Tibial nerve (tissue), 4 donors: ENCODE results near the gene GSTA2. TPM values are rescaled to one million over a fixed set of nuclear protein-coding genes. Genes with fewer than 3 reads are reported as not detected.
"Not testable (repeated sequence)": the region's sequence is repeated elsewhere in the genome, so short reads cannot be mapped to it uniquely, and the experiment has no call there.

Source experiments
- DNase-seq, 2 donors: peaks; one replicate each; pipeline ENCODE4 v3.0.0-alpha.2; 2019; ENCODE audit warnings: low spot score in 2 of 2
- H3K27ac ChIP-seq, 4 donors: fragments of 200-600 bp; sonication (generic) in 3 of 4; one replicate each; pipeline ENCODE4 v1.5.1; 2017 to 2019; ENCODE audit warnings: mild to moderate bottlenecking in 1 of 4
- H3K27me3 ChIP-seq, 2 donors: fragments of 200-600 bp; sonication (generic) in 1 of 2; one replicate each; pipeline versions ENCODE4 v1.5.1 to v1.6.0; 2017 to 2019
- H3K36me3 ChIP-seq, 3 donors: fragments of 200-600 bp; sonication (generic); one replicate each; pipeline ENCODE4 v1.5.1; 2018 to 2019
- H3K4me1 ChIP-seq, 4 donors: fragments of 200-600 bp; sonication (generic) in 3 of 4; one replicate each; pipeline ENCODE4 v1.5.1; 2017 to 2019
- H3K4me3 ChIP-seq, 4 donors: fragments of 200-600 bp; sonication (generic) in 3 of 4; one replicate each; pipeline ENCODE4 v1.5.1; 2017 to 2019; ENCODE audit warnings: mild to moderate bottlenecking in 1 of 4, moderate library complexity in 1 of 4
- H3K9me3 ChIP-seq, 4 donors: fragments of 200-600 bp; sonication (generic) in 3 of 4; one replicate each; pipeline ENCODE4 v1.5.1; 2017 to 2019
- CTCF ChIP-seq, 5 experiments: fragments of 200-600 bp in 3 of 5; fragments of 450-650 bp in 2 of 5; sonication (generic) in 3 of 5; IDR thresholded peaks; one replicate each; pipeline ENCODE4 v1.5.1; 2016 to 2019; ENCODE audit warnings: antibody characterized with exemption in 5 of 5, mild to moderate bottlenecking in 3 of 5, moderate library complexity in 2 of 5
- EP300 ChIP-seq, 2 donors: sonication (generic); formaldehyde crosslinking; IDR thresholded peaks; one replicate each; pipeline ENCODE4 v1.6.1; 2017; ENCODE audit warnings: antibody characterized with exemption in 2 of 2, mild to moderate bottlenecking in 1 of 2
- POLR2A ChIP-seq, 2 donors: fragments of 450-650 bp; IDR thresholded peaks; one replicate each; pipeline ENCODE4 v1.6.1; 2017; ENCODE audit warnings: antibody characterized with exemption in 2 of 2, mild to moderate bottlenecking in 2 of 2, moderate library complexity in 2 of 2
- WGBS, 2 donors: methylation state at CpG; one replicate each; pipeline ENCODE4 v1.1.5; 2018; 5-methylcytosine and 5-hydroxymethylcytosine counted together
- total RNA-seq, 4 donors: library from RNA; depleted of rRNA; stranded (reverse); fragments of >200 nt; gene quantifications; one replicate each; pipeline ENCODE4 v1.1.0, GENCODE V29; 2016

The GSTA2 gene
- total RNA-seq, 4 donors from 2014 or later: not detected

GRCh38 chr6:52712136-52712535 is 51.1 kb downstream of the GSTA2 start:
- no peaks in the 10 kb centered on the region for H3K4me1 ChIP-seq
- H3K9me3 ChIP-seq: no peaks in the 10 kb centered on the region
- no peak overlapping the region for H3K27ac ChIP-seq
- H3K4me3 ChIP-seq: no peak overlapping the region
- no peaks in the 10 kb centered on the region for H3K36me3 ChIP-seq
- no peak for TF ChIP-seq POLR2A (IDR thresholded peaks at IDR 0.05)
- no peak for TF ChIP-seq CTCF (IDR thresholded peaks at IDR 0.05)
- TF ChIP-seq EP300 (IDR thresholded peaks at IDR 0.05): no peak
- no peaks in the 10 kb centered on the region for H3K27me3 ChIP-seq
- WGBS, 2 donors: 73 to 84% methylated on average over 2 of the region's 2 CpGs
- no peak for DNase-seq

GRCh38 chr6:52707963-52708680 is 55.2 kb downstream of the GSTA2 start:
- H3K27me3 ChIP-seq: no peaks in the 10 kb centered on the region
- TF ChIP-seq CTCF (IDR thresholded peaks at IDR 0.05) (no peak), EP300 (IDR thresholded peaks at IDR 0.05) (no peak), POLR2A (IDR thresholded peaks at IDR 0.05) (no peak)
- H3K27ac ChIP-seq: no peak overlapping the region
- no peak for DNase-seq
- H3K4me1 ChIP-seq: no peaks in the 10 kb centered on the region
- H3K9me3 ChIP-seq: no peaks in the 10 kb centered on the region
- no peak overlapping the region for H3K4me3 ChIP-seq
- no peaks in the 10 kb centered on the region for H3K36me3 ChIP-seq
- 83 to 87% methylated on average over 3 of the region's 3 CpGs for WGBS, 2 donors

- no peak for TF ChIP-seq EP300 (IDR thresholded peaks at IDR 0.05)
- TF ChIP-seq CTCF (IDR thresholded peaks at IDR 0.05): no peak
- TF ChIP-seq POLR2A (IDR thresholded peaks at IDR 0.05): no peak
- Histone ChIP-seq H3K27me3 (no peaks in the 10 kb centered on the region), H3K27ac (no peak overlapping the region), H3K36me3 (no peaks in the 10 kb centered on the region), H3K4me3 (no peak overlapping the region), H3K4me1 (no peaks in the 10 kb centered on the region), H3K9me3 (no peaks in the 10 kb centered on the region)
- DNase-seq: no peak
- 92 to 97% methylated on average over 3 of the region's 3 CpGs for WGBS, 2 donors
Observed at GRCh38 chr6:52706001-52706400, 57.3 kb downstream of the GSTA2 start.

GRCh38 chr6:52704781-52705502 is 58.3 kb downstream of the GSTA2 start:
- not testable (repeated sequence) for DNase-seq, H3K9me3 ChIP-seq, H3K27ac ChIP-seq, H3K27me3 ChIP-seq, H3K4me3 ChIP-seq, H3K36me3 ChIP-seq, H3K4me1 ChIP-seq
- WGBS, 2 donors: 91 to 92% methylated on average over 6 of the region's 6 CpGs

- TF ChIP-seq CTCF (IDR thresholded peaks at IDR 0.05): no peak
- no peak for TF ChIP-seq EP300 (IDR thresholded peaks at IDR 0.05)
- no peak for TF ChIP-seq POLR2A (IDR thresholded peaks at IDR 0.05)
- Histone ChIP-seq H3K36me3 (no peaks in the 10 kb centered on the region), H3K27ac (no peak overlapping the region), H3K4me3 (no peak overlapping the region), H3K9me3 (no peaks in the 10 kb centered on the region), H3K4me1 (no peaks in the 10 kb centered on the region), H3K27me3 (no peaks in the 10 kb centered on the region)
- no peak for DNase-seq
Observed at GRCh38 chr6:52704060-52704459, 59.2 kb downstream of the GSTA2 start.

Other genes with a start within 250 kb of the GSTA2 start
- 10 to 100 TPM; 21.3 to 27.5 (median 23.7) TPM for gene TRAM2, start 186.4 kb downstream of the GSTA2 start, total RNA-seq
- 10 to 100 TPM; 14.4 to 39.6 (median 24.3) TPM for gene TMEM14A, start 92.4 kb downstream of the GSTA2 start, total RNA-seq
- not detected for gene GSTA1, start 40.3 kb upstream of the GSTA2 start, total RNA-seq
- not detected for gene GSTA5, start 77.3 kb upstream of the GSTA2 start, total RNA-seq
- gene GSTA3, start 146.2 kb upstream of the GSTA2 start, total RNA-seq: not detected
- 10 to 100 TPM; 24.3 to 34.7 (median 29.1) TPM for gene GSTA4, start 231.8 kb upstream of the GSTA2 start, total RNA-seq